ENCODE results near the gene SYNE2.
"Not testable (repeated sequence)": the region's sequence is repeated elsewhere in the genome, so short reads cannot be mapped to it uniquely, and the experiment has no call there.

Gene SYNE2

DNA sequence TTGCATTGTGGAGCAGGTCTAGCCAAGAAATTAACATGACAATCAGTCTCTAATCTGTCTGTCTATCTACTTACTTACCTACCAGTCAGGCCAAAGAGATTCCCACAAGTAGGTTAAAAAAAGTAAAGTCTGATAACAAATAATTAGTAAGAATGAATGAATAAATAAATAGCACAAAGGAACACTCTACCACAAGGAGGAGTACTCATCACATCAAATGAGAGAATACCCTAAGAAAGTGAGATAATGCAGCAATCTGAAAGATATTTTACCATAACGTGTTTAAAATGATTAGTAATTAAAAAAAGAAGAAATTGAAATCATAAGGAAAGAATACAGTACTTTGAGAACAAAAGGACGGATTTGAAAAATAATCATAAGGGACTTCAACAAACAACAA lies 187.2 kb downstream of the SYNE2 start:
- no peak for DNase-seq (ENCODE audit: low read depth, low spot score)
- H3K4me3 ChIP-seq (ENCODE audit: low read depth, low read length): no peak overlapping the region
- POLR2A ChIA-PET: no interaction called here
- CTCF ChIA-PET: interaction anchor here (0.7 to 3.6 kb wide), 21 partner anchors 8 to 297 kb away, joined by 3 to 86 read pairs (median 4); partner anchors contain the start of gene ESR2
- TF ChIP-seq, protein P1, sequence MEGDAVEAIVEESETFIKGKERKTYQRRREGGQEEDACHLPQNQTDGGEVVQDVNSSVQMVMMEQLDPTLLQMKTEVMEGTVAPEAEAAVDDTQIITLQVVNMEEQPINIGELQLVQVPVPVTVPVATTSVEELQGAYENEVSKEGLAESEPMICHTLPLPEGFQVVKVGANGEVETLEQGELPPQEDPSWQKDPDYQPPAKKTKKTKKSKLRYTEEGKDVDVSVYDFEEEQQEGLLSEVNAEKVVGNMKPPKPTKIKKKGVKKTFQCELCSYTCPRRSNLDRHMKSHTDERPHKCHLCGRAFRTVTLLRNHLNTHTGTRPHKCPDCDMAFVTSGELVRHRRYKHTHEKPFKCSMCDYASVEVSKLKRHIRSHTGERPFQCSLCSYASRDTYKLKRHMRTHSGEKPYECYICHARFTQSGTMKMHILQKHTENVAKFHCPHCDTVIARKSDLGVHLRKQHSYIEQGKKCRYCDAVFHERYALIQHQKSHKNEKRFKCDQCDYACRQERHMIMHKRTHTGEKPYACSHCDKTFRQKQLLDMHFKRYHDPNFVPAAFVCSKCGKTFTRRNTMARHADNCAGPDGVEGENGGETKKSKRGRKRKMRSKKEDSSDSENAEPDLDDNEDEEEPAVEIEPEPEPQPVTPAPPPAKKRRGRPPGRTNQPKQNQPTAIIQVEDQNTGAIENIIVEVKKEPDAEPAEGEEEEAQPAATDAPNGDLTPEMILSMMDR (IDR thresholded peaks at IDR 0.05; ENCODE audit: insufficient read depth, low read length, missing control alignments): peak; percentile 5

DNA sequence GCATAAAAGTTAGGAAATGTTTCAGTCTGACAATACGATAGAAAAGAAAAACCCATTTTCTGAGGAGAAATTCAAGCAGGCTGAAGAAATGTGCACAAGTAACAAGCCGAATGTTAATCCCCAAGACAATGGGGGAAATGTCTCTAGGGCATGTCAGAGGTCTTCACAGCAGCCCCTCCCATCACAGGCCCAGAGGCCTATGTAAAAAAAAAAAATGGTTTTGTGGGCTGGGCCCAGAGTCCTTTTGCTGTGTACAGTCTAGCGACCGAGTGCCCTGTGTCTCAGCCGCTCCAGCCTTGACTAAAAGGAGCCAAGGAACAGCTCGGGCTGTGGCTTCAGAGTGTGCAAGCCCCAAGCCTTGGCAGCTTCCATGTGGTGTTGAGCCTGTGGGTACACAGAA lies 190.5 kb downstream of the SYNE2 start:
- POLR2A ChIA-PET; H3K4me3 ChIP-seq (ENCODE audit: low read depth, low read length); DNase-seq (ENCODE audit: low read depth, low spot score): not testable (repeated sequence)
- CTCF ChIA-PET: interaction anchor here (0.8 to 1.1 kb wide), 2 partner anchors 17 to 252 kb away, joined by 4 read pairs; no protein-coding TSS in a partner anchor

DNA sequence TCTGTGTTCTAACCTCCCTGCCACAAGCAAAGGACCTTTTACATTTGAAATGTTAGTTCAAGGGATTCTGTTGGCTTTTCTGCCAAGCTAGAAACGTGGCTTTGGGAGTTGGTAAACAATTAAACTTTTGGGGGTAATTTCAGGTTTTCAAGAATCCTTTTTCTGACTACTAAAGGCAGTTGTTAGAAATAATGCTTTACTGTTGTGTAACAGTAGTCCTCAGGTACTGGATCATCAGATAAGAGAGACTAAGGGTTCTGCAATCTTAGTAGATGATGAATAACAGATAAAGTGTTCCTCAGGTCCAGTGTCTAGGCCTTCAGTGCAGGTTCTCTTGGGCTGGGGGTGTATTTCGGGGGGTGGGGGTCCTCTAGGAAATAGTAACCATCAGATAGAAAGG lies 192.3 kb downstream of the SYNE2 start:
- DNase-seq (ENCODE audit: low read depth, low spot score): no peak
- POLR2A ChIA-PET: no interaction called here
- H3K4me3 ChIP-seq (ENCODE audit: low read depth, low read length): no peak overlapping the region
- CTCF ChIA-PET: interaction anchor here (1.5 to 2.9 kb wide), 2 partner anchors 9 to 258 kb away, joined by 5 to 10 read pairs; no protein-coding TSS in a partner anchor
- TF ChIP-seq, protein P1 (IDR thresholded peaks at IDR 0.05; ENCODE audit: insufficient read depth, low read length, missing control alignments): no peak

DNA sequence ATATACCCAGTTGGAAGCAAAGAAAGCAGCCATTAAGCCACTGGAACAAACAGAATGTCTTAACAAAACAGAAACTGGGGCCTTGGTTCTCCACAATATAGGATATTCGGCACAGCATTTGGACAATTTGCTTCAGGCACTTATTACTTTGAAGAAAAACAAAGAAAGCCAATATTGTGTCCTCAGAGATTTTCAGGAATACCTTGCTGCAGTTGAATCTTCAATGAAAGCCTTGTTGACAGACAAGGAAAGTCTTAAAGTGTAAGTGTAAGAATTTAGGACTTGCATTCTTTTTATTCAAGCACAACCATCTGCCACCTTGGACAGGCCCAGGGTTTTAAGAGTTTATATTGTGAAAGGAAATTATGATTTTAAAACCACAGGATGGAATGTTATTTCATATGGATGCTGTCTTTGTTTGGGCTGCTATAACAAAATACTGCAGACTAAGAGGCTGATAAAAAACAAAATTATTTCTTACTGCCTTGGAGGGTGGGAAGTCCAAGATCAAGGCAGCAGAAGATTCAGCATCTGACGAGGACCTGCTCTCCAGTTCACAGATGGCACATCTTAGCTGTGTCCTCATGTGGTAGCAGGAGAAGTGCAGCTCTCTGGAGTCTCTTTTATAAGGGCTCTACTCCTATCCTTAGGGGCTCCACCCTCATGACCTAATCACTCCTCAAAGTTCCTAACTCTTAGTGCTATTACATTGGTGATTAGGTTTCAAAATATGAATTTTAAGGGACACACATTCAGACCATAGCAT lies 197.0 kb downstream of the SYNE2 start:
- no peak for DNase-seq (ENCODE audit: low read depth, low spot score)
- ChIA-PET CTCF (interaction anchor here (2.2 kb wide), 1 partner anchor 10 kb away, joined by 11 read pairs; no protein-coding TSS in a partner anchor), POLR2A (no interaction called here)
- no peak overlapping the region for H3K4me3 ChIP-seq (ENCODE audit: low read depth, low read length)
- TF ChIP-seq, protein P1 (IDR thresholded peaks at IDR 0.05; ENCODE audit: insufficient read depth, low read length, missing control alignments): no peak

DNA sequence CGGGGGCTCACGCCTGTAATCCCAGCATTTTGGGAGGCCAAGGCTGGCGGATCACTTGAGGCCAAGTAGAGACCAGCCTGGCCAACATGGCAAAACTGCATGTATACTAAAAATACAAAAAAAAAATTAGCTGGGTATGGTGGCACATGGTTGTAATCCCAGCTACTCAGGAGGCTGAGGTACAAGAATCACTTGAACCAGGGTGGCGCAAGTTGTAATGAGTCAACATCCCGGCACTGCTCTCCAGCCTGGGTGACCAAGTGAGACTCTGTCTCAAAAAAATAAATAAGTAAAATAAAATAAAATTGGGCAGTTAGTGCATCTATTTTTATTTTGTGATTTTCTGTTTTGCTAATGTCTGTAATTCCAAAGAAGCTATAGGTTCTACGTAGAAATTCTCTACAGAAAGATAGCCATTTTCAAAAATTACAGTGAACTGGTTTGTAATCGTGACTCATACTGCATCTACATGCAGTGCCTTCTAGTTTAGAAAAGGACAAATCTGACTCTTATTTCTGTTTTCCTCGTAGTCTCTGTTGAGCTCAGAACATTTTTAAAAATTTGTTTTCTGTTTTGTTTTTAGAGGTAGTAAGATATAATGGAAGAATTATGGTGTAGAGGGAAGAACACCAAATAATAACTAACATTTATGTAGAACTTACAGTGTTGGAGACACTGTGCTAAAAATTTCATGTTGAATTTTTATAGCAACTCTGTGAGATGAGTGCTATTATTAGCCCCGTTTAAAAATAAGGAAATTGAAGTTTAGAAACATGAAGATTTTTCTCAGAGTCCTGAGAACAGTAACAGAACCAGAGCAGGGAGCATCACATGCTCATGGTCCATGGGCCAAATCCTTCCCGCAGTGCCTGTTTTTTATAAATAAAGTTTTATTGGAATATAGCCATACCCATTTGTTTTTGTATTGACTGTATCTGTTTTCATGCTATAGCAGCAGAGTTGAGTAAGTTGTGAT lies 201.2 kb downstream of the SYNE2 start:
- POLR2A ChIA-PET: no interaction called here
- CTCF ChIA-PET: interaction anchor here (1.0 to 1.8 kb wide), 3 partner anchors 9 to 255 kb away, joined by 3 to 5 read pairs (median 5); partner anchors contain the start of gene ESR2
- no peak for DNase-seq (ENCODE audit: low read depth, low spot score)
- TF ChIP-seq, protein P1 (IDR thresholded peaks at IDR 0.05; ENCODE audit: insufficient read depth, low read length, missing control alignments): no peak
- H3K4me3 ChIP-seq (ENCODE audit: low read depth, low read length): no peak overlapping the region

DNA sequence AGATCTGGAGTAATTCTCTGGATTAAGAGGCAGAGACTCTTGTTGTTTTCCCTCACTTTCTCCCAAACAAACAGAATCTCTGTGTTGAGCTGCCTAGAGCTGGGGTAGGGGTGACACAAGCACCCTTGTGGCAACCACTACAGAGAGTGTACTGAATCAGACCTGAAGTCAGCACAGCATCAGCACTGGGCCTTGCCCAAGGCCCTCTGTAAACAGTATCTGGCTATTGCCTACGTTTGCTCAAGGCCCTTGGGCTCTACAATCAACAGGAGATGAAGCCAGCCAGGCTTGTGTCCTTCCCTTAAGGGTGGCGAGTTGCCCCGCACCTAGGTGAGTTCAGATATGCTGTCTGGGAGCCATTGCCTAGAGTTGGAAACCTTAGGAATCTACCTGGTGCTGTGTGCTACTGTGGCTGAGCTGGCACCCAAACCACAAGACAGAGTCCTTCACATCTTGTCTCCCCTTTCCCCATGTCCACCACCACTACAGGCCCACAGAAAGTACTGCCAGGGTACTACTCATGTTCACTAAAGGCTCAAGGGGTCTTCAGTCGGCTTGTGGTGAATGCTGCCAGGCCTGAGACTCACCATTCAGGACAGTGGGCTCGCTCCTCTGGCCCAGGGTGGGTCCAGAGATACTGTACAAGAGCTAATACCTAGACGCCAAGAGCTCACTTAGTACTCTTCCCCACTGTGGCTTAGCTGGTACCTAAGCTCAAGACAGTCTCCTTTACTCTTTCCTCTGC lies 206.8 kb downstream of the SYNE2 start:
- DNase-seq (ENCODE audit: low read depth, low spot score): no peak
- POLR2A ChIA-PET: no interaction called here

More for the DNA sequence above, 206.8 kb downstream of the SYNE2 start:
- CTCF ChIA-PET: interaction anchor here (0.8 to 4.1 kb wide), 8 partner anchors 9 to 241 kb away, joined by 3 to 20 read pairs (median 4); partner anchors contain the start of gene ESR2
- H3K4me3 ChIP-seq (ENCODE audit: low read depth, low read length): no peak overlapping the region
- TF ChIP-seq, protein P1 (IDR thresholded peaks at IDR 0.05; ENCODE audit: insufficient read depth, low read length, missing control alignments): no peak
